Cortex of kidney (tissue), 1 donor: ENCODE measurements around the gene ZBTB12.
"Not testable (repeated sequence)": the region's sequence is repeated elsewhere in the genome, so short reads cannot be mapped to it uniquely, and the experiment has no call there.

ENCODE experiments used
- DNase-seq: peaks from one replicate; lab custom pipeline; 2025; lab: John Stamatoyannopoulos, UW

The ZBTB12 gene

GRCh38 chr6:31920811-31921210 lies 18.9 kb upstream of the ZBTB12 start:
- DNase-seq: no peak

GRCh38 chr6:31919624-31920303 lies 17.9 kb upstream of the ZBTB12 start:
- DNase-seq: no peak

- DNase-seq: no peak
Observed at GRCh38 chr6:31918069-31918720, 16.3 kb upstream of the ZBTB12 start.

GRCh38 chr6:31915756-31916155 lies 13.9 kb upstream of the ZBTB12 start:
- DNase-seq: no peak

- DNase-seq: no peak
Observed at GRCh38 chr6:31915351-31915750, 13.5 kb upstream of the ZBTB12 start.

- no peak for DNase-seq
Observed at GRCh38 chr6:31911826-31912585, 10.1 kb upstream of the ZBTB12 start.

- not testable (repeated sequence) for DNase-seq
Observed at GRCh38 chr6:31909298-31909697, 7.4 kb upstream of the ZBTB12 start.

- no peak for DNase-seq
Observed at GRCh38 chr6:31908791-31909190, 6.9 kb upstream of the ZBTB12 start.

- not testable (repeated sequence) for DNase-seq
Observed at GRCh38 chr6:31908255-31908654, 6.4 kb upstream of the ZBTB12 start.

- DNase-seq: no peak
Observed at GRCh38 chr6:31907158-31907813, 5.4 kb upstream of the ZBTB12 start.

GRCh38 chr6:31906727-31907126 lies 4.8 kb upstream of the ZBTB12 start:
- not testable (repeated sequence) for DNase-seq

- no peak for DNase-seq
Observed at GRCh38 chr6:31906122-31906521, 4.2 kb upstream of the ZBTB12 start.

GRCh38 chr6:31905041-31905440 lies 3.2 kb upstream of the ZBTB12 start:
- DNase-seq: no peak

GRCh38 chr6:31903957-31904356 lies 2.1 kb upstream of the ZBTB12 start:
- no peak for DNase-seq

- no peak for DNase-seq
Observed at GRCh38 chr6:31901415-31901952, 402 bp downstream of the ZBTB12 start.

- no peak for DNase-seq
Observed at GRCh38 chr6:31900917-31901414, 920 bp downstream of the ZBTB12 start.

- DNase-seq: no peak
Observed at GRCh38 chr6:31899882-31900722, 1.8 kb downstream of the ZBTB12 start.

- DNase-seq: no peak
Observed at GRCh38 chr6:31899215-31899614, 2.7 kb downstream of the ZBTB12 start.

- no peak for DNase-seq
Observed at GRCh38 chr6:31898383-31899011, 3.4 kb downstream of the ZBTB12 start.

- no peak for DNase-seq
Observed at GRCh38 chr6:31897612-31898382, 4.1 kb downstream of the ZBTB12 start, which contains the start of gene EHMT2. Gene EHMT2 (minus strand): TSS chr6:31897698. CDS start chr6:31897677, 21 bp downstream.
